Activated gamma-delta T cell treated with Interleukin-2 at 50 U/mL for 16 hours (primary cell): ENCODE data around the gene PPP6R1.
"Not testable (repeated sequence)": the region's sequence is repeated elsewhere in the genome, so short reads cannot be mapped to it uniquely, and the experiment has no call there.

Experiments
- DNase-seq: peaks from one replicate; pipeline ENCODE4 v3.0.0-alpha.2; 2020

Gene PPP6R1

DNA sequence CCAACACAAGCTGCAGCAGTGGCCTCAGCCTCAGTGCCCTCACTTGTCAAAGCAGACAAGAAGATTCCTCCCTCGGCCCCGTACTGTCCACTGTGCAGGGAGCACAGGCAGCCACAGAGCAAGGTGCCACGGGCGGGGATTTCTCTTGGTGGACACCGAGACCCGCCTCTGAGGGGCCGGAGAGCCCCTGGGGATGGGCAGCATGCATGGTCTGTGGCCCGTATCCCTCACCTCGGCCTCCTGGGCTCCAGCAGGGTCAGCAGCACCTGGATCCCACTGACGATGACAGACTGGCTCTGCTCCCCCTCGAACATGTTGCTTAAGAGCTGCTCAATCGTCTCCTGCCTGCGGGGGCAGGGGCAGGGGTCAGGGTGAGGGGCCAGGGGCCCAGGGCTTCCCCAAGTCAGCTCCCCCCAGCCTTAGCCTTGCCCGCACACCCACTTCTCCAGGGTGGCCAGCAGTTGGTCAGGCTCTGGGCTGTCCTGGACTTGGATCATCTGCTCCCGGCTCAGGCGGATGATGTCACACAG lies 16.8 kb downstream of the PPP6R1 start:
- no peak for DNase-seq

DNA sequence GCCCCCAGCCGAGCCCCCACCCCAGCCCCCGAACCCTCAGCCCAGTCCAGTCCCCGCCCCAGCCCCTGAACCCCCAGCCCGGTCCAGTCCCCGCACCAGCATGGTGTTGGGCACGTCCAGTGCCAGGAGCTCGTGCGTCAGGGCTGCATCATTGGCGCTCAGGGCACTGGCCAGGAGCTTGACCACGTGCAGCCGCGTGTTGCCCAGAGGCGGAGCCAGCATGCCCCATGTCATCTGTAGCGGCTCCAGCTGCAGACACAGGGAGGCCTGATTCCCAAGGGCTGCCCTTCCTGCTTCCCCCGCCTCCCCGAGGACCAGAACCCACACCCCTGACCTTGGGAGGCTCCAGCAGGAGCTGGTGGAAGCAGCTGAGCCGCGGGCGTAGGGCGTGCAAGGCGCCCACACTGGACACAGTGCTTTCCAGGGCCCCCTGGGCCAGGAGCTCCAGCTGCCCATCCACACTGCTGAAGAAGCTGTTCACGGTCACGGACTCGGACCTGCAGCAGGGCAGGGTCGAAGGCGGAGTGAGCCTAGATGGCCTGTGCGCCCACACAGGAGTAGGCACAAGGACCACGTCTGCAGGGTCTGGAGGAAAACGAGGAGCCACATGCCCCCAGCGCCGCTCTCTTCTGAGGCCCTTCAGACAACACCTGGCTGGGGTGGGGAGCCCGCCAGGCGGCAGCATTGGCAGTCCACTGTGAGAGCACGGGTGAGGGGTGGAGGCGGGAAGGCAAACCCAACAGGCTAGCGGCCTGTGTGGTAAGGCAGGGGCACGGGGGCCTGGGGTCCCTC lies 17.5 kb downstream of the PPP6R1 start:
- DNase-seq = no peak

DNA sequence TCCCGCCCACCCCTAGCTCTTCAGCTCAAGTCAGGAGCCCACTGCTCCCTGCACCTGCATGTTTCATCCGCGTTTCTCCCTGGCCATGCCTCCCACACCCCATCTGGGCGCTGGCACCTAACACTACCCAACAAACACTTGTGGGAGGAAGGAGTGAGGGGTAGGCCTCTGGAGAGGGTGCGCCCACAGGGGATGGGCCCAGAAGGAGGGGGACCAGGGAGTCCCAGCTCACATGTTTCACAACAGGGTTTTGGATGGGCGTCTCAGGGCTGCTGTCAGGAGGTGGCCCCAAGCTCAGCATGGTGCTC lies 18.1 kb downstream of the PPP6R1 start:
- no peak for DNase-seq

DNA sequence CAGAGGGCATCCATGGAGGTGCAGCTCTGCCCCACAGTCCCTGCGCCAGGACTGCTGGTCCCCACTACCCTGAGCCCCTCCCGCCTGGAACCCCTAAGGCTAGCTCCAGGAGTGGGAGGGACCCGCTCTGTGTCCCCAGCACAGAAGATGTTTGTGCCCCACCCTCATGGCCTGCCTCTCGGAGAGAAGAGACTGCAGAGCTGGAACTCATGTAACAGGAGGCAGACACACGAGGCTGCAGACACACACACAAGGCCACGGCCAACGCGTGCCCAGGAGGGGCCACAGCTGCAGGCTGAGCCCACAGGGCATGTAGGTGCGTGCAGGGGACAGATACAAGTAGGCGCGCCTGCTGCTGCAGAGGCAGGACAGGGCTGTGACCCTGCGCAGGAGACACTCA lies 19.8 kb downstream of the PPP6R1 start:
- no peak for DNase-seq

DNA sequence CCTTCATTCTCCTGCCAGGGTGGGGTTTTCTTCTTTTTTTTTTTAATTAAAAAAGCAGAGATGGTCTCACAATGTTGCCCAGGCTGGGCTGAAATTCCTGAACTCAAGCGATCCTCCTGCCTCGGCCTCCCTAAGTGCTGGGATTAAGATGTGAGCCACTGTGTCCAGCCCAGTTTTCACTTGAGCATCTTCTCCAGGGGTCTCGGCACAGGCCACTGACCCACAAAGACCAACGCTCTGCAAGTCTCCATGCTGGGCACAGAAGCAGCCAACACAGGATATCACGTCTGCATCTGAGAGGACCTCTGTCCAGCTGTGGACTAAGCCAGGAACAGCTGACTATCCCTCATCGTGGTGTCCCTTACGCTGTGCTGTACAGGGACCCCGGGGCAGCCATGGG lies 20.8 kb downstream of the PPP6R1 start:
- no peak for DNase-seq

DNA sequence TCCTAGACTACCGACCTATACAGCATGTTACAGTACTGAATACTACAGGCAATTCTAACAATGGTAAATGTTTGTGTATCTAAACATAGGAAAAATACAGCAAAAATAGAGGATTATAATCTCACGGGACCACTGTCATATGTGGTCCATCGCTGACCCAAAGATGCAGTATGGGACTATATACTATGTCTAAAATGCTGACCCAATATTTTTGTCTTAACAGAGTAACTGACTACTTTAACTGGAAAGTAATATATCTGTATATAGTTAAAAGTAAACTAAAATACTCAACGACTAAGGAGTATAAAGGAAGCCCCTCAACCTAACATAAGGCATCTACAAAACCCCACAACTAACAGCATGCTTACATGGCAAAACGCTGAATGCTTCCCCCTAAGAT lies 25.8 kb downstream of the PPP6R1 start:
- DNase-seq = no peak

DNA sequence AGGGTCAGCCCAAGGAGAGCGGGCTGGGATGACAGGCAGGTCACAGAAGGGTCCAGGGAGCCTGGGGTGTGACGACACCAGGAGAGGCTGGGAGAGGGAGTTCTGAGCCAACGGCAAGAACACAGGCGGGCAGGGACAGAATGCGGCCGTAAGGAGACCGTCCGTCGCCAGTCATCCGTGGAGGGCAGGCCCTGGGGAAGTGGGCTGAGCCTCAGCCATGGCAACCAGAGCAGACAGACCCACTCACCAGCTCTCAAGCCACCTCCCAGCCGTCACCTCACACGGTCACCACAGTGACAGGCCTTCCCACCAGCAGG lies 26.6 kb downstream of the PPP6R1 start:
- no peak for DNase-seq

DNA sequence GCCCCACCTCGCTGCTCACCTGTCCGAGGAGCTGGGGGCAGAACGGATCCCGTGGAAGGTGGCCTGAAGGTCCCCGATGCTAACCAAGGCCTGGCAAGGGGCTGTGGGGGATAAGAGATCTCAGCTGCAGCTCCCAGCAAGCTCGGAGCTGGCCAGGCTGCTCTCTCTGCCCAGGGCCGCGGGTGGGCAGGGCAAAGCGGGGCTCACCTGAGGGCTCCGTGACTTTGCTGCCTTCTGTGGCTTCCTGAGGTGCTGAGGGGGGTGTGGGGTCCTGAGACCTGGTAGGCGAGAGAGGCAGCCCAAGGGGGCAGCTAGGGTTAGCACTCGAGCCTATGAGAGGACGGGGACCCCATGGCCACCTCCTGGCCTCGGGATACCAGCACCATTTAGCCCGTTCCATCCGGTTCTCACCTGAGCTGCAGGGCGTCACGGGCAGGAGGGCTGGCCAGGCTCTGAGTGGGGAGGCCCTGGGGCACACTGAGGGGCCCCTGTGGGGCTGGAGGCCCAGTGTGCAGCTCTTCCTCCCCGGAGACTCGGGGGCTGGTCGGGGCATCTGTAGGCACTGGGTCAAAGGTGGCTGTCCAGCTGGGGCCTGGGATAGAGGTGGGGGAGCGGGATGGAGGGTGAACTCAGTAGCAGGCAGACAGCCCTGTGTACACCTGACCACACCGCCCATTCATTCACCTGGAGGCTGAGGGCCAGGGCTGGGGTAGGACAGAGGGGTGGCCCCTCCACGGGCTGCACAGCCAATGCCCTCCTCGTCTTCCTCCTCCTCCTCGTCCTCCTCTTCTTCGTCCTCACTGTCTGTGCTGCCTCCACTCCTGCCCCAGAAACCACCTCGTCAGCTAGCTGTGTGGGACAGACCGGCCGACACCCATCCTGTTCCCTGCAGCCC lies 27.2 kb downstream of the PPP6R1 start:
- no peak for DNase-seq

DNA sequence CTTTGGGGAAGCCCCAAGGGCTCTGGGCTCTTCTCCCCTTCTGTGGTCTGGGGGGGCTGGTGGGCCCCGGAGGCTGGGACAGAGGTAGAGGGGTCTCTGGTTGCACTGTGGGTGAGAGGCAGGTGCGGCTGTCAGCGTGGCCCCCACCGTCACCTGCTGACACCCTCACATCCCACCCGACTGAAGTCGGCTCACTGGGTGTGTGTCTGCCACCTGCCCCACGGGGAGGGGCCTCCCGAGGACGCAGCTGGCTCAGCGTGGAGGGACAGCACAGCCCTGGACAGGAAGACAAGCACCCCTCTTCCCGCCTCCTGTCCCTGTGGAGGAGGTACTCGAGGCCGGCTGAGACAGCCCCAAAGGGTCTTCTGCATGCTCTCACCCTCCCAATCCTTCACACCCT lies 28.0 kb downstream of the PPP6R1 start:
- no peak for DNase-seq

DNA sequence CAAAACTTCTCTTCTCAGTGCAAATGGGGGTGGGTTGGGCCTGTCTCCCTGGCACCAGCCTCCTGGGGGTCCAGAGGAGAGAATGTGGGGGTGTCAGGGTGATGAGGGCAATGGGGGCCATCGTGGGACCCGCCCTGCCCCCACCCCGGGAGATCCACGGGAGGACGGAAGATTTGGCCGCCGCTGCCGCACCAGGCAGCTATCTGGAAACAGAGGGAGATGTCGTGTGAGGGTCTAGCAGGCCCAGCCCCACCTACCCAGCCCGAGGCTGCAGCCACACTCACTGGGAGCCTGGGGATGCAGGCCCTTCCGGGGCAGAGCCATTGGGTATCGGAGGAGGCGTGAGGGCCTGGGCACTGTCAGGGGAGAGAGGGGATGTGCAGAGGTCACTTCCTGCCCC lies 28.5 kb downstream of the PPP6R1 start:
- DNase-seq = no peak

DNA sequence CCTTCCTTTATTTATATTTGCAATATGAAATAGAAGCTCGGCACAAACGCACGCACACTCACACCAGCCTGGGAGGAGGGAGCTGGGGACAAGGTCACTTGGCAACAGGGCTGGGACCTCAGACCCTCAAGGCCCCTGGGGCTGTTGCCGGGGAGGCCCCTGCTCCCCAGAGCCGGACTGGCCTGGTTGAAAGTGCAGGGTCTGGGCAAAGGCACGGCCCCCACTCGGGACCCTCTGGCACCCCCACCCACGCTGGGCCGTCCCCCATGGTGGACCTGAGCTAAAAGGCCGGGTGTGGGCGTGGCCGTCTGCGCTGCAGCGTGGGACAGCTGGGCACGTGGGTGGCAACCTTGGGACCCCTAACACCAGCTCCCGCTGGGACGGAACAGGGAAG lies 29.0 kb downstream of the PPP6R1 start:
- no peak for DNase-seq

DNA sequence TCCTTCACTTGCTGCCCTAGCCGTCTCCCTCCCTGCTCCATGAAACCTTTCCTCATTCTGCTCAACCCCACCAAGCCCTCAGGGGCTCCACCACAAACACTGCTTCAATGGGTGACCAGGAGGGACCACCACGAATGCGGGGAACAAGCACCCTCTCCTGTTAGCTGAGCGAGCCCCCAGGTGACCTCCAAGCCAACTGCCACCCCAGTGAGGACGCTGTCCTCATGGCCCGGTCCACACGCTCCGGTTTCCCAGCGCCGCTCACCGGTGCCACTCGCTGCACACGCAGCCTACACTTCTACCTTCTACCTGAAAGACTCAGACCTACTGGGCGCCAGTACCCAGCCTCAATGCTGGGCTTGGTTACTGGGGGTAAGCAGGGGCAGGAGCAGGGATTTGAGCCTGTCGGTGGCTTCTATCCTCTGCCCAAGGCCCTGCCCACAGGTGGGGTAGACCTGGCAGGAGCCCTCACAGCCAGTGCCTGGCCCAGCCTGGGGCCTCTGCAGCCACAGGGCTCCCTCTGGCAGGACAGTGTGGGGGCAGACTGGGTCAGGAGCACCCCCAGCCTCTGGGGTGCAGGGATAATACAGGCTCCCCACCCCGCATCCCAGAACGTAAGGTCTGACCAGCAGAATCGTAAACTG lies 29.6 kb downstream of the PPP6R1 start:
- no peak for DNase-seq

DNA sequence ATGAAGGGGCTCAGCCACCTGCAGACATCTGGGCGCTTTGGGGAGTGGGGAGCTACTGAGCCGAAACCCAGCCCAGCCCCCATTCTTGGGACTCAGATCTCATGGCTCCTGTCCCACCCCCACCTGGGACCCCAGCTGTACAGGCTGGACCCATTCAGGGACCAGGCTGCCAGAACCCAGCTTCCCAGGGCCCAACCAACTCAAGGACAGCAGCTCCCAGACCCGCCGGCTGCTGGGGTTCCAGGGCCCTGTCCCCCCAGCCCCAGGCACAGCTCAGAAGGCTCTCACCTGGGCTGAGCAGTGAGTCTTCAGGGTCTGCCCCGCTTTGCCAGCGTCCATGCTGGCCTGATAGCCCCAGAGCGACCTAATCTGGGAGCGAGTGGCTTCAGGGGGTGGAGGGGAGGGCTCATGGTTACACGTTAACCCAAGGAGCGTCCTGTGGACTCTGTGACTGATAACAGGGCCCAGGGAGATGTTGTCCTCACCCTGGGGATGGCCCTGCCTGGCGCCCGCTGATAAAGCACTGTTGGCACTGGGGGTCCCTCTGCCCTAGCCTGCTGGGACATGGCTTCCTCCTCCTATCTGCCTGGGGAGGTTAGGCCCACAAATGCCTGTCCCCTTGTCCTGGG lies 30.3 kb downstream of the PPP6R1 start, which contains the start of gene TMEM86B:
TSS of gene TMEM86B (minus strand) at position 361 of the 629 bp plus-strand sequence. CDS start at position 339, 22 bp downstream.
- DNase-seq = no peak

DNA sequence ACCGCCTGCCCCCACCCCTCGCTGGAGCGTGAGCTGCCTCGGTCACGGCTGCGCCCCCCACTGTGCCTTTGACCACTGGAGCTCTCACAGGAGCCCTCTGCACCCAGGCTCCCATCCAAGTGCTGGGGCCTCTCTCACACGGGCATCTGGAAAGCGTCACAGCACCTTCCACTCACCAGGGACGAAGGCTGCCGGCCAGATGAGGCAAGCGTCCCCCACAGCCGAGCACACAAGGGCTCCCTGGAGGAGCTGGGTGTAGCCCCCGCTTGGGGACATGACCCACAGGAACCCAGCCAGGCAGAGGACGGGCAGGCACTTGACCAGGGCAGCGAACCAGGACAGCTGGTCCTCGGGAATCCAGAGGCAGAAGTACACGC lies 30.8 kb downstream of the PPP6R1 start:
- DNase-seq = no peak

DNA sequence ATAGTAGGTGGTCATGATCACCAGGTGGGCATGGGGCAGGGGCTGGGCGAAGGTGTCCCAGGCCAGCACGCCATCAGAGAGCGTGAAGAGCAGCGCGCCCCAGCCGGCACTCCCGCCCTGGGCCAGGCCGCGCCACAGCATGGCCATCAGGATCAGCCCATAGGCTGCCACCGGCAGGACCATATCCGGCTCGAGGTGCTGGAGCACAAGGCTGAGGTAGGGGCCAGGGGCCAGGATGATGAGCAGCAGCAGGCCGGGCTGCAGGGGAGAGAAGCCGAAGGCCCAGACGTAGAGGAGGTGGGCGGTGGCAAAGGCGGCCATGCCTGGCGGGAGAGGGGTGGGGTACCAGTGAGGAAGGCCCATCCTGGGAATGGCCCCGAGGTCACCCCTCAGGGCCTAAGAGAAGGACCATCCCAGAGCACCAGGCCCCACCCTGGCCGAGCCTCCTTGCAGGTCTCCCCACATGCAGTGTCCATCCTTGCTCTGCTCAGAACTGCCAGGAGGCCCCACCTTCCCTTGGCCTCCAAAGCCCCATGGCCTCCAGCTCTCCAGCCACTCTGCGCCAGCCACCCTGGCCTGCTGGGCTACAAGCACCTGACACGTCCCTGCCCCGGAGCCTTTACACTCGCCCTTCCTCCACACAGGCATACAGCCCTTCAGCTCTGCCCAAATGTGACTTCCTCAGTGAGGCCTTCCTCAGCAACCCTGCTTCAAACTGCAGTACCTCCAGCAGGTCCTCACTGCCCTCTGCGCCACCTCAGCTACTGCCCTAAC lies 31.4 kb downstream of the PPP6R1 start:
- no peak for DNase-seq

DNA sequence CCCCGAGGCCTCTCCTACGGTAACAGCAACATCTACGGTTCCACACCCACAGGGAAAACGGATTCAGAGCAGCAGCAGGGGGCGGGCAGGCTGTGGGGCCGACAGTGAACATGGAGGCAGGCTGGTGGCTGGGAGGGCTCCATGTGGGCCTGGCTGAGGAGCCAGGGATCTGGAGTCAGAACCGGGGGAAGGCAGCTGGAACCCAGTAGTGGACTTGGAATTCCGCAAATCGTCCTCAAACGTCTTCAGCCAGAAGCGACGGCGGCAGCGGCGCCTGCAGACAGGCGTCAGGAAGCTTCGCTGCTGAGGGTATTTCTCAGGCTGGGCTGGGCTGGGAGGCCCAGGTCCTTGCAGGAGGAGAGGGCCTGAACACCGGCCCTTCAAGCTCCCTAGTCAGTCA lies 32.0 kb downstream of the PPP6R1 start:
- no peak for DNase-seq

DNA sequence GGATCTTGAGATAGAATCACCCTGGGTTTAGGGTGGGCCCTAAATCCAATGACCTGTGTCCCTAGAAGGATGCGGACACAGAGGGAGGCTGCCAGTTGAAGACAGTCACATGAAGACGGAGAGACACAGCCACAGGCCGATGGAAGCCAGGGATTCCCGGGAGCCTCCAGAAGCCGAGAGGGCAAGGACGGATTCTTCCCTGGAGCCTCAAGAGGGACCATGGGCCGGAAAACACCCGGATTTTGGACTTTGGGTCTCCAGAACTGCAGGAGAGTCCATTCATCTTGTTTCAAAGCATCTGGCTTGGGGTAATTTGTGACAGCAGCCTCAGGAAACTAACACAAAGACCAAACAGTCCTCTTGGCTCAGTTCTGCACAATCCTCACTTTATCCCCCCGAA lies 32.5 kb downstream of the PPP6R1 start:
- DNase-seq = no peak

DNA sequence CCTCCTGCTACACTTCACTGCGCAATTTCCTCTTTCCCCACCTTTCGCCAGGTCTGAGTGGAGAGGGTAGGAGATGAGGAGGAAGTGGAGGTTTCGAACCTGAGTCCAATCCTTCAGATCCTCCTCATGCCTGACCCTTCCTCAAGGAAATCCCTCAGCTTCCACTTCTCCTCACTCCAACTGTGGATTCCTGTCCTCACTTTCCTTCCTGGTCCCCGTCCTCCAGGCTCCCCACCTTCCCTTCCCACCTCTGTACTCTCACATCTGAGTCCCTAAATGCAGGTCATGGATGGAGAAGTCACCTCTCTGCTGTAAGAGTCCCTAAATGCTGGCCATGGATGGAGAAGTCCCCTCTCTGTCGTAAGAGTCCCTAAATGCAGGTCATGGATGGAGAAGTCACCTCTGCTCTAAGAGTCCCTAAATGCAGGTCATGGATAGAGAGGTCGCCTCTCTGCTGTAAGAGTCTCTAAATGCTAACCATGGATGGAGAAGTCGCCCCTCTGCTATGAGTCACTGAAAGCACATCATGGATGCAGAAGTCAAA lies 33.3 kb downstream of the PPP6R1 start:
- no peak for DNase-seq

DNA sequence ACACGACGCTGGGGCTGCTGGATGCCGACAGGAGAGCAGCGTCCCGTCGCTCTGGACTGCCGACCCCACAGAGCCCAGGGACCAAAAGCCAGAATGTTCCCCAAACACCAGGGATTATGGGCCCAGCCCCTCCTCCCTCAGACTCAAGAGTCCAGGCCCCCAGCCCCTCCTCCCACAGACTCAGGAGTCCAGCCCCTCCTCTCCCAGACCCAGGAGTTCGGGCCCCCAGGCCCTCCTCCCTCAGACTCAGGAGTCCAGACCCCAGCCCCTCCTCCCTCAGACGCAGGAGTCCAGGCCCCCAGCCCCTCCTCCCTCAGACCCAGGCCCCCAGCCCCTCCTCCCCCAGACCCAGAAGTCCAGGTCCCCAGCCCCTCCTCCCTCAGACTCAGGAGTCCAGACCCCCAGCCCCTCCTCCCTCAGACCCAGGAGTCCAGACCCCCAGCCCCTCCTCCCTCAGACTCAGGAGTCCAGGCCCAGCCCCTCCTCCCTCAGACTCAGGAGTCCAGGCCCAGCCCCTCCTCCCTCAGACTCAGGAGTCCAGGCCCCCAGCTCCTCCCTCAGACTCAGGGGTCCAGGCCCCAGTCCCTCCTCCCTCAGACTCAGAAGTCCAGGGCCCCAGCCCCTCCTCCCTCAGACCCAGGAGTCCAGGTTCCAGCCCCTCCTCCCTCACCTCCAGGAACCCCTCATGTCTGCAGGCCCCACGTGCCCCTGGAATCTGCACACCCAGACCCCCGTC lies 34.0 kb downstream of the PPP6R1 start:
- not testable (repeated sequence) for DNase-seq

DNA sequence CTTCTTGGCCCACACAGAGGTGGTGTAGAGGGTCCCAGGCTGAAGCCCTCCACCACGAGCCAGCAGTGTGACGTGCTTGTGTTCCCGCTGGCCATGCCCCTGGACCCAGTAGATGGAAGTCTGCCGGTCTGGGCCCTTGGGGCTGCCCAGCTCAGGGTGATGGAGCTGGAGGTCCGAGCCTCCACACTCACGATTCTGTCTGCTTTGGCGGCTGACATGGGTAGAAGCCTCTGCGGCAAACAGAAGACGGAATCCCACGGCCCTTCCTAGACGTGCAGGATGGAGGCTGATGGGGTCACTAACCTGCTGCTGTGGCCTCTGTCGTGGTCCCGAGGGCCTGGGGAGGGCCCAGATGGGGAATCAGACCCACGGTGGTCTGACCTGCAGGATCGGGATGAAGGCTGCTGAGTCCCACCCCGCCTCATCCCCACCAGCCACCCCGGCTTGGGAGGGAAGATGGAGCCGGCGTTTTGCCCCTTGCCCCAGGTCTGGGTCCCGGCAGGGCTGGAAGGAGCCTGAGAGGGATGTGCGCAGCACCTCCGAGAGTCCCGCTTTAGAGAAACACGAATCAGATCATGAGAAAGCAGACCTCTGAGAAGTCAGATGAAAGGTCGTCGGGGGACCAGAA lies 34.7 kb downstream of the PPP6R1 start:
- DNase-seq = no peak
